HepG2 (cell line): ENCODE results near the gene TOLLIP.
A peak's percentile ranks its signal among the peaks of the same experiment; 100 is the strongest.

Experiments used
- AGO2 ChIP-seq: fragments of 200-400 bp; formaldehyde crosslinking; optimal IDR thresholded peaks from 2 replicates; pipeline ENCODE3; 2017; ENCODE audit warnings: mild to moderate bottlenecking, low read depth, low read length, moderate library complexity
- TF ChIP-seq, protein P1 (sequence below): sonication (generic); formaldehyde crosslinking; conservative IDR thresholded peaks from 2 replicates; pipeline ENCODE4 v1.8.0; 2022; ENCODE audit warnings: missing genetic modification reagents
- TF ChIP-seq, protein P2 (sequence below): sonication (generic); formaldehyde crosslinking; IDR thresholded peaks from 2 replicates; pipeline ENCODE4 v1.5.0; 2020; ENCODE audit warnings: mild to moderate bottlenecking, missing genetic modification reagents, moderate library complexity

DNA sequence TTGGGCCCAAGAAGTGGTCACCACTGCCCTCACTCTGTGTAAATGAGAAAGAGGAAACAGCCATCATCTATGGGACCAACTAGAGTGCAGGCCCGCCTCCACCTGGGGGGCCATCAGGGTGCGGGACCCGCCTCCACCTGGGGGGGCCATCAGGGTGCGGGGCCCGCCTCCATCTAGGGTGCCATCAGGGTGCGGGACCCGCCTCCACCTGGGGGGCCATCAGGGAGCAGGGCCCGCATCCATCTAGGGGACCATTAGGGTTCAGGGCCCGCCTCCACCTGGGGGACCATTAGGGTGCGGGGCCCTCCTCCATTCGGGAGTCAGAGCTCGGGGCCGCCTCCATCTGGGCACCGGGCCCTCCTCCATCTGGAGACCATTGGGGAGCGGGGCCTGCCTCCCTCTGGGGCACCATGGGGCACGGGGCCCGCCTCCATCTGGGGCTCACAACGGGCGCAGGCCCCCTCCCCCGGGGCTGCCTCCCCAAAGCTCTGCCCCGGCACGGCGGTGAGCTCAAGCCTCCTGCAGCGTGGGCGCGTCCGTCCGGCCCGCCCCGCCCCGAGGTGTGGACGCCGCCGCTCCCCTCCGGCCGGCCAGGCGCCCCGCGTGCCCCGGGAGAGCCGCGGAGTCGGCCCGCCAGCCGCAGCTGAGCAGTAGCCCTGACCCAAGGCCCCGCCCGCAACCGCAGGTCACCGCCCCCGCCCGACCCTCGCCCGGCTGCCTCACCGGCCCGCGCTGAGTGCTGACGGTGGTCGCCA, 512 bp downstream of the TOLLIP start:
- TF ChIP-seq, protein P1, sequence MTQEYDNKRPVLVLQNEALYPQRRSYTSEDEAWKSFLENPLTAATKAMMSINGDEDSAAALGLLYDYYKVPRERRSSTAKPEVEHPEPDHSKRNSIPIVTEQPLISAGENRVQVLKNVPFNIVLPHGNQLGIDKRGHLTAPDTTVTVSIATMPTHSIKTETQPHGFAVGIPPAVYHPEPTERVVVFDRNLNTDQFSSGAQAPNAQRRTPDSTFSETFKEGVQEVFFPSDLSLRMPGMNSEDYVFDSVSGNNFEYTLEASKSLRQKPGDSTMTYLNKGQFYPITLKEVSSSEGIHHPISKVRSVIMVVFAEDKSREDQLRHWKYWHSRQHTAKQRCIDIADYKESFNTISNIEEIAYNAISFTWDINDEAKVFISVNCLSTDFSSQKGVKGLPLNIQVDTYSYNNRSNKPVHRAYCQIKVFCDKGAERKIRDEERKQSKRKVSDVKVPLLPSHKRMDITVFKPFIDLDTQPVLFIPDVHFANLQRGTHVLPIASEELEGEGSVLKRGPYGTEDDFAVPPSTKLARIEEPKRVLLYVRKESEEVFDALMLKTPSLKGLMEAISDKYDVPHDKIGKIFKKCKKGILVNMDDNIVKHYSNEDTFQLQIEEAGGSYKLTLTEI: no peak
- no peak for TF ChIP-seq AGO2
- TF ChIP-seq, protein P2, sequence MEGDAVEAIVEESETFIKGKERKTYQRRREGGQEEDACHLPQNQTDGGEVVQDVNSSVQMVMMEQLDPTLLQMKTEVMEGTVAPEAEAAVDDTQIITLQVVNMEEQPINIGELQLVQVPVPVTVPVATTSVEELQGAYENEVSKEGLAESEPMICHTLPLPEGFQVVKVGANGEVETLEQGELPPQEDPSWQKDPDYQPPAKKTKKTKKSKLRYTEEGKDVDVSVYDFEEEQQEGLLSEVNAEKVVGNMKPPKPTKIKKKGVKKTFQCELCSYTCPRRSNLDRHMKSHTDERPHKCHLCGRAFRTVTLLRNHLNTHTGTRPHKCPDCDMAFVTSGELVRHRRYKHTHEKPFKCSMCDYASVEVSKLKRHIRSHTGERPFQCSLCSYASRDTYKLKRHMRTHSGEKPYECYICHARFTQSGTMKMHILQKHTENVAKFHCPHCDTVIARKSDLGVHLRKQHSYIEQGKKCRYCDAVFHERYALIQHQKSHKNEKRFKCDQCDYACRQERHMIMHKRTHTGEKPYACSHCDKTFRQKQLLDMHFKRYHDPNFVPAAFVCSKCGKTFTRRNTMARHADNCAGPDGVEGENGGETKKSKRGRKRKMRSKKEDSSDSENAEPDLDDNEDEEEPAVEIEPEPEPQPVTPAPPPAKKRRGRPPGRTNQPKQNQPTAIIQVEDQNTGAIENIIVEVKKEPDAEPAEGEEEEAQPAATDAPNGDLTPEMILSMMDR: peak; percentile 34
